Measurements from ENCODE around the gene MTMR10.

Gene MTMR10

DNA sequence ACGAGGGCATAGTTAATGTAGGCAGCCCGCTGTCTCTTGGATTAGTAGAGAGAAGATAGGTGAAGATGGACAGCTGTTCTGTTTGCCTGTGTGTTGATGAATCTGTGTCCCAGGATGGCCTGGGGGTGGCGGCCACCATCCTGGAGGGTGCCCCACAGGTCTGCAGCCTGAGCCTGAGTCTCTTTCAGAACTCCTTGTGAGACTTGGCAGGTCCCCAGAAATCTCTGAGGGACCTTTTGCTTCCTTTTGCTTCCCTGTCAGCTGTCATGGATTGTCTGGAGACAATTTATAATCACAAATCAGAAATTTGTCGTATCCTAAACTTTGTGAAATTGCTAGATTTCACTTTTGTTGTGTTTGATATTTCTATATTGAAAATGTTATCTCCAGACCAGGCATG, 70.3 kb downstream of the MTMR10 start:
- Histone ChIP-seq H3K36me3 (replicated peaks in 1 of 2; ENCODE audit: control insufficient read depth in 2 of 2, insufficient read depth in 2 of 2, low read length in 2 of 2) (peaks cover 27 to 96% of the 10 kb centered on the region in 2 donors), H2BK12ac (ENCODE audit: low read length) (no peak overlapping the region), H3K4me3 (ENCODE audit: low read length in 2 of 2) (no peak overlapping the region), H2BK5ac (ENCODE audit: low read length) (peak overlapping the region; percentile 31), H4K91ac (ENCODE audit: low read depth, low read length, poor library complexity) (no peak overlapping the region), H3K18ac (ENCODE audit: low read length) (peak overlapping the region; percentile 83), H3K9ac (ENCODE audit: low read depth, low read length, poor library complexity) (no peak overlapping the region), H3K9me3 (replicated peaks in 1 of 2; ENCODE audit: control insufficient read depth in 2 of 2, insufficient read depth in 1 of 2, low read depth in 1 of 2, low read length in 2 of 2) (no peaks in the 10 kb centered on the region), H3K14ac (ENCODE audit: low read length) (no peak overlapping the region), H3K27ac (replicated peaks; ENCODE audit: low read length) (no peak overlapping the region), H2BK15ac (ENCODE audit: low read length) (no peak overlapping the region), H3K27me3 (ENCODE audit: control insufficient read depth in 3 of 3, insufficient read depth in 3 of 3, low read depth in 1 of 3, low read length in 3 of 3) (peaks cover 0 to 3% (median 0%) of the 10 kb centered on the region in 3 experiments), H4K8ac (ENCODE audit: low read depth, low read length) (no peak overlapping the region), H2AFZ (ENCODE audit: low read length) (no peak overlapping the region), H2AK5ac (ENCODE audit: low read depth, low read length) (peak overlapping the region; percentile 48), H3K79me1 (ENCODE audit: low read depth, low read length) (peaks cover 3% of the 10 kb centered on the region), H3K4me1 (ENCODE audit: control insufficient read depth in 2 of 2, insufficient read depth in 1 of 2, low read depth in 1 of 2, low read length in 2 of 2) (peaks cover 11 to 13% of the 10 kb centered on the region in 2 donors), H2BK120ac (ENCODE audit: low read depth, low read length) (no peak overlapping the region), H3K4ac (ENCODE audit: low read length) (no peak overlapping the region), H3K23ac (ENCODE audit: low read depth, low read length, poor library complexity) (no peak overlapping the region), H3K4me2 (ENCODE audit: insufficient read depth, low read length, poor library complexity, severe bottlenecking) (no peak overlapping the region)
- no CpG with 5 or more reads among the region's 4 CpGs for WGBS, 2 donors (ENCODE audit: extremely low coverage in 2 of 2, insufficient read length in 2 of 2, insufficient replicate concordance in 1 of 2)
- DNase-seq (ENCODE audit: low spot score) = no peak

DNA sequence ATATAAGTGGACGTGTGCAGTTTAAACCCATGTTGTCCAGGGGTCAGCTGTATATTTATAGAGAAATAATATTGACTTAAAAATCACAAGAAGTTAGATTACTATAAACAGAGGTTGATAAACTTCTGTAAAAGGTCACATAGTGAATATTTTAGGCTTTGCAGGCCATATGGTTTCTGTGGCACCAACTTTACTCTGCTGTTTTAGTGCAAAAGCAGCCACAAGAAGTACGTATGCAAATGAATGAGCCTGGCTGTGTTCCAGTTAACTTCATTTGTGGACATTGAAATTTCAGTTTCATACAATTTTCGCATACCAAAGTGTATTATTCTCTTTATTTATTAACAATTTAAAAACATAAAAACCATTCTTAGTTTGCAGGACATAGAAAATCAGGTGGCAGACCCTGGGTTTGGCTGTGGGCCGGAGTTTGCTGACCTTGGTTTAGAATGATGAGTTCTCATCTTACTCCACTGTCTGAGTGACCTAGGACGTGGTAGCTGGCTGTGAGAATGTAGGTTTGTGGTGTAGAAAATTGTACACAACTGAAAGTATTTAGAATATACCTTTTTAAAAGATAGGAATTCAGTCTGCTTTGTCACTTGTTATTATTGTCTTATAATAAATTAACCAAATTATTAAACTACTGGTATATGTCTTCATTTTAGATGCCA, 71.4 kb downstream of the MTMR10 start:
- no peak overlapping the region for H3K9ac ChIP-seq (ENCODE audit: low read depth, low read length, poor library complexity)
- no peak overlapping the region for H3K14ac ChIP-seq (ENCODE audit: low read length)
- no peak overlapping the region for H3K4me3 ChIP-seq (ENCODE audit: low read length in 2 of 2)
- H3K18ac ChIP-seq (ENCODE audit: low read length) = no peak overlapping the region
- no peak overlapping the region for H4K91ac ChIP-seq (ENCODE audit: low read depth, low read length, poor library complexity)
- H3K27ac ChIP-seq (replicated peaks; ENCODE audit: low read length) = no peak overlapping the region
- H3K36me3 ChIP-seq (replicated peaks in 1 of 2; ENCODE audit: control insufficient read depth in 2 of 2, insufficient read depth in 2 of 2, low read length in 2 of 2) = peaks cover 22 to 96% of the 10 kb centered on the region in 2 donors
- no peak overlapping the region for H2AFZ ChIP-seq (ENCODE audit: low read length)
- H3K23ac ChIP-seq (ENCODE audit: low read depth, low read length, poor library complexity) = no peak overlapping the region
- peaks cover 3% of the 10 kb centered on the region for H3K79me1 ChIP-seq (ENCODE audit: low read depth, low read length)
- no peak overlapping the region for H2AK5ac ChIP-seq (ENCODE audit: low read depth, low read length)
- WGBS, 2 donors (ENCODE audit: extremely low coverage in 2 of 2, insufficient read length in 2 of 2, insufficient replicate concordance in 1 of 2) = no CpG with 5 or more reads among the region's 5 CpGs
- no peak for DNase-seq (ENCODE audit: low spot score)
- H2BK12ac ChIP-seq (ENCODE audit: low read length) = no peak overlapping the region
- H3K4ac ChIP-seq (ENCODE audit: low read length) = no peak overlapping the region
- peaks cover 0 to 3% (median 0%) of the 10 kb centered on the region in 3 experiments for H3K27me3 ChIP-seq (ENCODE audit: control insufficient read depth in 3 of 3, insufficient read depth in 3 of 3, low read depth in 1 of 3, low read length in 3 of 3)
- peaks cover 11 to 13% of the 10 kb centered on the region in 2 donors for H3K4me1 ChIP-seq (ENCODE audit: control insufficient read depth in 2 of 2, insufficient read depth in 1 of 2, low read depth in 1 of 2, low read length in 2 of 2)
- H2BK5ac ChIP-seq (ENCODE audit: low read length) = no peak overlapping the region
- H3K9me3 ChIP-seq (replicated peaks in 1 of 2; ENCODE audit: control insufficient read depth in 2 of 2, insufficient read depth in 1 of 2, low read depth in 1 of 2, low read length in 2 of 2) = no peaks in the 10 kb centered on the region
- no peak overlapping the region for H3K4me2 ChIP-seq (ENCODE audit: insufficient read depth, low read length, poor library complexity, severe bottlenecking)
- no peak overlapping the region for H4K8ac ChIP-seq (ENCODE audit: low read depth, low read length)
- H2BK120ac ChIP-seq (ENCODE audit: low read depth, low read length) = no peak overlapping the region
- no peak overlapping the region for H2BK15ac ChIP-seq (ENCODE audit: low read length)

DNA sequence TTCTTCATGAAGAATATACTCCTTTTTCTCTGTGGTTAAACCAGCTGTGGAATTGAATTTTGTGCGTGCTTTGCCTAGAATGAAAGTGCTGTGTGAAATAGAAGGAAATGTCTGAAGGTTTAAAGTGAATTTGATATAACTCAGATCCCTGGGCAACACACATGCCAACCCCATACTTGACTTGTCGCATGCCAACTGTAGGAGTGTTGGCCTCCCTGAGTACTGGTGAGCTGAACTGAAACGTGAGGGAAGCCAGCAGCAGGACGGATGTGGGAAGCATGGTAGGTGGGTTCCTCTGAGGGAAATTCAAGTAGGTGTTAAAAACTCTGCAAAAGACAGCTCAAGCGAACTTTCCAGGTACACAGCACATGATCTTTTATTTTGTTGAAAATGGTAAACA, 73.1 kb downstream of the MTMR10 start:
- H2BK120ac ChIP-seq (ENCODE audit: low read depth, low read length) = no peak overlapping the region
- no peak overlapping the region for H3K23ac ChIP-seq (ENCODE audit: low read depth, low read length, poor library complexity)
- no peak overlapping the region for H2AFZ ChIP-seq (ENCODE audit: low read length)
- H2BK5ac ChIP-seq (ENCODE audit: low read length) = no peak overlapping the region
- DNase-seq (ENCODE audit: low spot score) = no peak
- peaks cover 11% of the 10 kb centered on the region in 2 donors for H3K4me1 ChIP-seq (ENCODE audit: control insufficient read depth in 2 of 2, insufficient read depth in 1 of 2, low read depth in 1 of 2, low read length in 2 of 2)
- H3K4me2 ChIP-seq (ENCODE audit: insufficient read depth, low read length, poor library complexity, severe bottlenecking) = no peak overlapping the region
- peaks cover 16 to 96% of the 10 kb centered on the region in 2 donors for H3K36me3 ChIP-seq (replicated peaks in 1 of 2; ENCODE audit: control insufficient read depth in 2 of 2, insufficient read depth in 2 of 2, low read length in 2 of 2)
- no peak overlapping the region for H3K18ac ChIP-seq (ENCODE audit: low read length)
- no peak overlapping the region for H3K4ac ChIP-seq (ENCODE audit: low read length)
- H2AK5ac ChIP-seq (ENCODE audit: low read depth, low read length) = no peak overlapping the region
- no peak overlapping the region for H2BK15ac ChIP-seq (ENCODE audit: low read length)
- H4K8ac ChIP-seq (ENCODE audit: low read depth, low read length) = no peak overlapping the region
- H3K9me3 ChIP-seq (replicated peaks in 1 of 2; ENCODE audit: control insufficient read depth in 2 of 2, insufficient read depth in 1 of 2, low read depth in 1 of 2, low read length in 2 of 2) = no peaks in the 10 kb centered on the region
- H3K4me3 ChIP-seq (ENCODE audit: low read length in 2 of 2) = no peak overlapping the region
- H3K9ac ChIP-seq (ENCODE audit: low read depth, low read length, poor library complexity) = no peak overlapping the region
- no peak overlapping the region for H2BK12ac ChIP-seq (ENCODE audit: low read length)
- no peaks in the 10 kb centered on the region for H3K79me1 ChIP-seq (ENCODE audit: low read depth, low read length)
- H3K27ac ChIP-seq (replicated peaks; ENCODE audit: low read length) = no peak overlapping the region
- peaks cover 0 to 3% (median 0%) of the 10 kb centered on the region in 3 experiments for H3K27me3 ChIP-seq (ENCODE audit: control insufficient read depth in 3 of 3, insufficient read depth in 3 of 3, low read depth in 1 of 3, low read length in 3 of 3)
- no CpG with 5 or more reads among the region's 5 CpGs for WGBS, 2 donors (ENCODE audit: extremely low coverage in 2 of 2, insufficient read length in 2 of 2, insufficient replicate concordance in 1 of 2)
- H4K91ac ChIP-seq (ENCODE audit: low read depth, low read length, poor library complexity) = no peak overlapping the region
- no peak overlapping the region for H3K14ac ChIP-seq (ENCODE audit: low read length)

DNA sequence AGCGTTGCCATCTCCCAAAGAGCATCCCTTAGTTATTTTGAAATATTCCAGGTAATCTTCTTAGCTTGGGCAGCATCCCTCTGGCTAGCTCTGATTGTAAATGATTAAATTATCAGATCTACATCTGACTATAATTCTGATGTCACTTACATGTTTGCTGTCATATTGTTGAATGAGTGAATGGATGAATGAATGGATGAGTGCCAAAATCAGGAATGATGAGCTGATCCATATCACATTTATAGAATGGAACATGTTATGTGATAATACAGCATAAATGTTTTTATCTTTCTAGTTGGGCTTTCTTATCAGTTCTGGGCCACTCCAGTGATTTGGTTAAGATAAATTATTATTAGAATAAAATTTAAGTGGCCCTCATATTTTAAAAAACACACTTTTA, 73.8 kb downstream of the MTMR10 start:
- H4K91ac ChIP-seq (ENCODE audit: low read depth, low read length, poor library complexity) = no peak overlapping the region
- H4K8ac ChIP-seq (ENCODE audit: low read depth, low read length) = no peak overlapping the region
- H2AK5ac ChIP-seq (ENCODE audit: low read depth, low read length) = no peak overlapping the region
- WGBS, 2 donors (ENCODE audit: extremely low coverage in 2 of 2, insufficient read length in 2 of 2, insufficient replicate concordance in 1 of 2) = no CpG with 5 or more reads among the region's 1 CpG
- H3K14ac ChIP-seq (ENCODE audit: low read length) = no peak overlapping the region
- no peaks in the 10 kb centered on the region for H3K79me1 ChIP-seq (ENCODE audit: low read depth, low read length)
- no peak overlapping the region for H3K27ac ChIP-seq (replicated peaks; ENCODE audit: low read length)
- H3K18ac ChIP-seq (ENCODE audit: low read length) = no peak overlapping the region
- no peak overlapping the region for H3K23ac ChIP-seq (ENCODE audit: low read depth, low read length, poor library complexity)
- no peak overlapping the region for H3K4ac ChIP-seq (ENCODE audit: low read length)
- H3K4me2 ChIP-seq (ENCODE audit: insufficient read depth, low read length, poor library complexity, severe bottlenecking) = no peak overlapping the region
- H3K27me3 ChIP-seq (ENCODE audit: control insufficient read depth in 3 of 3, insufficient read depth in 3 of 3, low read depth in 1 of 3, low read length in 3 of 3) = peaks cover 0 to 3% (median 0%) of the 10 kb centered on the region in 3 experiments
- H3K9ac ChIP-seq (ENCODE audit: low read depth, low read length, poor library complexity) = no peak overlapping the region
- peaks cover 19 to 96% of the 10 kb centered on the region in 2 donors for H3K36me3 ChIP-seq (replicated peaks in 1 of 2; ENCODE audit: control insufficient read depth in 2 of 2, insufficient read depth in 2 of 2, low read length in 2 of 2)
- no peak for DNase-seq (ENCODE audit: low spot score)
- no peak overlapping the region for H2BK120ac ChIP-seq (ENCODE audit: low read depth, low read length)
- no peak overlapping the region for H2AFZ ChIP-seq (ENCODE audit: low read length)
- no peak overlapping the region for H2BK12ac ChIP-seq (ENCODE audit: low read length)
- no peak overlapping the region for H2BK15ac ChIP-seq (ENCODE audit: low read length)
- no peak overlapping the region for H3K4me3 ChIP-seq (ENCODE audit: low read length in 2 of 2)
- peaks cover 7 to 10% of the 10 kb centered on the region in 2 donors for H3K4me1 ChIP-seq (ENCODE audit: control insufficient read depth in 2 of 2, insufficient read depth in 1 of 2, low read depth in 1 of 2, low read length in 2 of 2)
- no peaks in the 10 kb centered on the region for H3K9me3 ChIP-seq (replicated peaks in 1 of 2; ENCODE audit: control insufficient read depth in 2 of 2, insufficient read depth in 1 of 2, low read depth in 1 of 2, low read length in 2 of 2)
- no peak overlapping the region for H2BK5ac ChIP-seq (ENCODE audit: low read length)

Measured in neuronal stem cell (in vitro differentiated cells).